HUDEP-2 (cell line): Measurements from ENCODE around the gene SAT1.

Experiments
- DNase-seq, 76 experiments: peaks; one replicate each; lab custom pipeline; 2025; ENCODE audit not compliant: unreplicated experiment in 76 of 76; lab: John Stamatoyannopoulos, UW

Gene SAT1

DNA sequence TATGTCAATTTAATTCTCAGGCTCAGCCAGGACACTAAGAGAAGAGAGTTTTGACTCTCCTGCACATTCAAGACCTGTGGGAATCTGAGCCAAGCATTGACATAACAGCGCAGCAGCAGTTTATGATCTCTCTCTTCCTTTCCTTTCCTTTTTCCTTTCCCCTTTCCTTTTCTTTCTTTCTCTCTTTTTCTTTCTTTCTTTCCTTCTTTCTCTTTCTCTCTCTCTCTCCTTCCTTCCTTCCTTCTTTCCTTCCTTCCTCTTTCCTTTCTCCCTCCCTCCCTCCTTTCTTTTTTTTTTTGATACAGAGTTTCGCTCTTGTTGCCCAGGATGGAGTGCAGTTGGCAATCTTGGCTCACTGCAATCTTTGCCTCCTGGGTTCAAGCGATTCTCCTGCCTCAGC lies 21.6 kb downstream of the SAT1 start:
- DNase-seq = no peak

GRCh38 chrX:23805389-23805788 lies 22.4 kb downstream of the SAT1 start:
- no peak for DNase-seq

DNA sequence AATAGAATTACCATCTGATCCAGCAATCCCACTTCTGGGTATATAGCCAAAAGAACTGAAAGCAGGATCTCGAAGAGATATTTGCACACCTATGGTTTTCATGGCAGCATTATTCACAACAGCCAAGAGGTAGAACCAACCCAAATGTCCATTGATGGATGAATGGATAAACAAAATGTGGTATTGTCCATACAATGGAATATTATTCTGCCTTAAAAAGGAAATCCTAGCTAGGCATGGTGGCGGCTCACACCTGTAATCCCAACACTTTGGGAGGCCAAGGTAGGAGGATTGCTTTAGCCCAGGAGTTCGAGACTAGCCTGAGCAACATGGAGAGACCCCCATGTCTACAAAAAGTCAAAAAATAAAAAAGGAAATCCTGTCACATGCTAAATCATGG lies 27.3 kb downstream of the SAT1 start:
- DNase-seq = no peak

DNA sequence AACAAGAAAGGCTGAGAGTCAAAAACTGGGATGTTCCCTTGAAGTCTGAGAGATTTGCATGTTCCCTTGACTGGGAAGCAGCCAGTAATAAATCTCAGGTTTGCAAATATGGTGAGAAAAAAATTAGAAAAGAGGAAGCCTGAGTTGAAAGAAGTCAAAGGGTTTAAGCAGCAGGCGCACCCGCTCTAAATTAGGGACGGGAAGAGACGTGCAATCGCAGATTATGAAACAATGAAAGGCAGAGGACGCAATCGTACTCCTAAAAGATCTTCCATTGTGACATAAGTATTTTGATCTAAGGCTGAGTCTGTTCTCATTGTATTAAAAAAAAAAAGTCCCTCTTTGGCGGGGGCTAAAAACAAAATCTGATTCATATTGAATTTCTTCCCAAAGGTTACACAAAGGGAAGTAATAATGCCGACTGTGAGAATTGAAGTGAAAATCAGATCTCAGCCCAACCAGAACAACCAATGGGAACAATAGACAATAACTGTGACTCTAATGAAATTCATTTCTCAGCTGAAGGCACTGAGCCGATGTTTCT lies 28.2 kb downstream of the SAT1 start:
- DNase-seq = no peak

- no peak for DNase-seq
Observed at GRCh38 chrX:23811656-23812055, 28.7 kb downstream of the SAT1 start.

DNA sequence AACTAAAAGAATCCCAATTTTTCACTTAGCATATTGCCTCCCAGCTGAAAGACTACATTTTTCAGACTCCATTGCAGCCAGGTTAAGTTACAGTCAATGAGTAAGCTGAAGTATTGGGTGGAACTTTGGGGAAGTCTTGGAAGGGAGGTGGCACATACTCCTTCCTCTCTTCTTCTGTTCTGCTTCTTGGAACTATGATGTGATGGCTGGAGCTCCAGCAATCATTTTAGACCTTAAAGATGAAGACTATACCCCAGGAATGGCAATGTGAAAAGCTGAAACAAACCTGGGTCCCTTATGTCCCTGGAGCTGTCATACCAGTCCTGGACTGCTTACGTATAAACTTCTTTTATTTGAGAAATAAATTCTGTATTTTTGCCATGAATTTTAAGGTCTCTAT lies 30.8 kb downstream of the SAT1 start:
- no peak for DNase-seq

- DNase-seq = no peak
Observed at GRCh38 chrX:23815376-23815775, 32.4 kb downstream of the SAT1 start.

- DNase-seq = no peak
Observed at GRCh38 chrX:23816179-23816578, 33.2 kb downstream of the SAT1 start.

GRCh38 chrX:23817979-23818336 lies 35.0 kb downstream of the SAT1 start:
- DNase-seq = no peak

- no peak for DNase-seq
Observed at GRCh38 chrX:23819385-23820234, 36.6 kb downstream of the SAT1 start.

GRCh38 chrX:23820235-23820782 lies 37.3 kb downstream of the SAT1 start:
- no peak for DNase-seq

GRCh38 chrX:23821847-23822246 lies 38.9 kb downstream of the SAT1 start:
- no peak for DNase-seq

DNA sequence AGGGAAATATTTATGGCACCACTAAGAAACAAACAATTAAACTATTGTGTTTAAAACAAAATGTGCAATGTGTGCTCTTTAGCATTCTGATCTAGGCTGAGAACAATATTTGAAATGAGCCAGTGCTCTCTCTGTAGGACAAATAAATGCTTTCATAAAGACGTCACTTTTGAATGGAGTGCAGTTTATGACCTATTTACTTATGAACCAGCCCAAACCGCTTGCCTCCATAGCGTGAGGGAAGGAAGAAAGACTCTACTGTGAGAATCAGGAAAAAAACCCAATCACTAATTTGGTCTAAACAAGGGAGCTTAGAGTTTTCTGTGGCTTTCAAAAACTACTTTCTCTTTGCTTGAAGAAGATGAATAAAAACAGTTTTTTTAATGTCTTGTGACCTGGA lies 39.4 kb downstream of the SAT1 start:
- no peak for DNase-seq

DNA sequence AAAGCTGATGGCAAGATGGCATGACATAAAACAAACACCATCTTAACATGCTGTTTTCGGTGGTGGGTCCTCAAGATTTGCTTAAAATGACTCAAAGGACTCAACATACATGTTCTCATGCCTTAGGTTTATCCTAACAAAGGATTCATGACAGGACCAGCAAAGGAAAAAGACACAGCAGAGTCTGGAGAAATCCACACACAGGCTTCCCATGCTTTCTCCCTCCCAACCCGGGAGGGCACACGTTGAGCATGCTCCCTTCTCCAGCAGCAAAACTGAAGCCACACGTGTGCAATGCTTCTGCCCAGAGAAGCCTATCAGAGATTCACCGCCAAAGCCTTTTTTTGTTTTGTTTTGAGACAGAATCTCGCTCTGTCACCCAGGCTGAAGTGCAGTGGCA lies 39.9 kb downstream of the SAT1 start:
- DNase-seq = no peak

DNA sequence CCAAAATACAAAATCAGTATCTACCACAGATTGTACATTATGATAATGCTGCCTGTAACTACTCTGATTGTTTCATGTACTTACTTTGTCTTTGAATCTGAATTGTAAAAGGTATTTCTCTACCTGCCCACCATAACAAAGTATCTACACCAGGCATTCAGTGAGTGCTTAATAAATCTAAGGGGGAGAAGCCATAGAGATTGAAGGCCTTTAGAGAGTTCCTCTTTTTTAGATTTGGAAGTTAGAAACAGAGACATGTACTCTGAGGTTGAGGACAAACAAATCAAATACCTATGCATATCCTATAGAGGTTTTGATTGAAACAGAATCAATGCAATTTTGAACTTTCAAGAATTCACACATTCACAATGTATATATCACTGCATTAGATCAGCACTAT lies 42.7 kb downstream of the SAT1 start:
- no peak for DNase-seq

DNA sequence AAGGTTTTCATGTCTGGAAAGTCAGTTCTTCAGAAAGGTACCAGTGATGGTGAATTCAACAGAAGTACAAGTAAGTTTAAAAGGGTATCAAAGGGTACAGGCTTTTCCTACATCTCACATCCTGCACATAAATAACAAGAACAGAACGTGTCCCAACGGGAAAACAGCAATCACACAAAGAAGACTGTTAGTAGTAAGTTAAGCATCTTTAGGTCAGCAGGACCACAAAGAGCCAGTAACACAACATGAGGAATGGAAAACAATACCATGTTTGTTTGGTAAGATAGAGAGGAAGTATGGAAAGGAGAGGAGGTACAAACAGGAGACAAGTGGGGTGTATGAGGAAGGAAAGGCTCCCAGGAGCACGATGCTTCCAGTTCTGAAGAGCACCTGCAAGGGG lies 43.2 kb downstream of the SAT1 start:
- no peak for DNase-seq

- no peak for DNase-seq
Observed at GRCh38 chrX:23826653-23827052, 43.7 kb downstream of the SAT1 start.

DNA sequence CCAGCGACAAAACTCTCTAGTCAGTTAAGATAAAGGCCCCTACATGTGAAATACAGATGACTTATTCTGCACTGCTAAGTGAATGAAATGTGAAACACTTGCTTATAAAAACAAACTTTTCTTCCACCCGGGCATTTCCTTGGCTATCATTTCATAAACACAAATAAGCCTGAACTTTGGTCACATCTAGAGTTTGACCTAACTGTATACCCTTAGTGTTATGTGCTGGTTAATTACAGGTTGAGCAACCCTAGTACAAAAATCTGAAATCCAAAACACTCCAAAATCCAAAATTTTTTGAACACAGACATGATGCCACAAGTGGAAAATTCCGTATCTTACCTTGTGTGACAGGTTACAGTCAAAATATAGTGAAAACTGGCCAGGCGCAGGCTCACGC lies 45.9 kb downstream of the SAT1 start:
- no peak for DNase-seq

DNA sequence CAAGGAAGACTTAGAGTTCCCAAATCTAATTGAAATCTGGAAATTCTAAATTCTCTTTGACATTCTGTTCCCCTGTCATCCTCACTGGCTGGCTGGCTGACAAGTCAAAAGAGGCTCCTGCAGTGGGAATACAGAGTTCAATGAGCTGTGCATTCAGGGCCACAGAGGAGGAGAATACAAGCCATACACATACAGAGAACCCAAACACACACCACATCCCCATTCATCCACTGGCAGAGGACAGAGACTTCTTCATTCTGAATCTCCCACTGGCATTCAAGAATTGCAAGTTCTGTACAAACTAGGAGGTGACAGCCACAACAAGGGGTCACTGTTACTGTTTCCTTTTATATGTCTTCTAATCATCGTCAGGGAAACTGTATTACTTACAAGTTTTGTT lies 49.7 kb downstream of the SAT1 start:
- DNase-seq = no peak
